Smooth muscle cell (in vitro differentiated cells): ENCODE measurements around the gene RAP1A. TPM values are rescaled to one million over a fixed set of nuclear protein-coding genes. Genes with fewer than 3 reads are reported as not detected.

Experiments used
- DNase-seq: peaks from one replicate; lab custom pipeline; 2025; ENCODE audit not compliant: unreplicated experiment; lab: John Stamatoyannopoulos, UW
- H2AFZ ChIP-seq: fragments of 200-600 bp; sonication (generic); 2 replicates; pipeline ENCODE4 v1.6.0; 2016; ENCODE audit warnings: antibody characterized with exemption, low read depth, mild to moderate bottlenecking
- H3F3A ChIP-seq: fragments of 200-600 bp; sonication (generic); 2 replicates; pipeline ENCODE4 v1.6.0; 2017; ENCODE audit warnings: antibody characterized with exemption, low read depth
- H3K27ac ChIP-seq: fragments of 200-600 bp; sonication (generic); 2 replicates; pipeline ENCODE4 v1.5.1; 2016; ENCODE audit warnings: low read depth, mild to moderate bottlenecking
- H3K27me3 ChIP-seq: fragments of 200-600 bp; sonication (generic); 2 replicates; pipeline ENCODE4 v1.6.1; 2016; ENCODE audit warnings: low read depth, mild to moderate bottlenecking
- H3K36me3 ChIP-seq: fragments of 200-600 bp; sonication (generic); 2 replicates; pipeline ENCODE4 v1.5.1; 2016; ENCODE audit warnings: low read depth
- H3K4me1 ChIP-seq: fragments of 200-600 bp; sonication (generic); 2 replicates; pipeline ENCODE4 v1.5.1; 2016; ENCODE audit warnings: low read depth
- H3K4me2 ChIP-seq: fragments of 200-600 bp; sonication (generic); 2 replicates; pipeline ENCODE4 v1.6.0; 2016; ENCODE audit warnings: mild to moderate bottlenecking
- H3K4me3 ChIP-seq: fragments of 200-600 bp; sonication (generic); 2 replicates; pipeline ENCODE4 v1.5.1; 2016; ENCODE audit warnings: mild to moderate bottlenecking
- H3K79me2 ChIP-seq: fragments of 200-600 bp; sonication (generic); 2 replicates; pipeline ENCODE4 v1.6.0; 2016; ENCODE audit warnings: low read depth, mild to moderate bottlenecking
- H3K9ac ChIP-seq: fragments of 200-600 bp; sonication (generic); 2 replicates; pipeline ENCODE4 v1.6.0; 2016; ENCODE audit warnings: low read depth
- H3K9me3 ChIP-seq: fragments of 200-600 bp; sonication (generic); replicated peaks from 2 replicates; pipeline ENCODE4 v1.5.1; 2016; ENCODE audit warnings: low read depth
- H4K20me1 ChIP-seq: fragments of 200-600 bp; sonication (generic); 2 replicates; pipeline ENCODE4 v1.6.0; 2016; ENCODE audit warnings: low read depth
- CTCF ChIP-seq: fragments of 200-600 bp; sonication (generic); IDR thresholded peaks from 2 replicates; pipeline ENCODE4 v1.5.1; 2017; ENCODE audit warnings: borderline replicate concordance, mild to moderate bottlenecking, antibody characterized with exemption; ENCODE audit not compliant: insufficient read depth, poor library complexity, severe bottlenecking
- WGBS: methylation state at CpG from one replicate; pipeline ENCODE4 v1.1.7; 2016; ENCODE audit warnings: low lambda C conversion rate; 5-methylcytosine and 5-hydroxymethylcytosine counted together
- polyA plus RNA-seq: library from polyadenylated mRNA; unstranded; fragments of >200 nt; fragmentation: Nextera tagmentation; extraction: Ambion mirVana; gene quantifications from 2 replicates; pipeline ENCODE4 v1.2.1, GENCODE V29; 2016
- total RNA-seq: library from RNA; depleted of rRNA; stranded (reverse); fragments of >200 nt; gene quantifications from 2 replicates; pipeline ENCODE4 v1.2.3, GENCODE V29; 2014

RAP1A gene
- total and polyA plus RNA-seq, 2 experiments from 2014 or later = 36.8 to 64.9 TPM

GRCh38 chr1:111649648-111650047 lies 30.1 kb downstream of the RAP1A start:
- H3K36me3 ChIP-seq = no peaks in the 10 kb centered on the region
- no peak overlapping the region for H3K4me3 ChIP-seq
- no peak for TF ChIP-seq CTCF
- H3K9ac ChIP-seq = no peak overlapping the region
- DNase-seq = no peak
- 86% methylated on average over 1 of the region's 1 CpG for WGBS
- H4K20me1 ChIP-seq = peaks cover 95% of the 10 kb centered on the region
- H3K27me3 ChIP-seq = no peaks in the 10 kb centered on the region
- H3K4me2 ChIP-seq = no peak overlapping the region
- peaks cover 100% of the 10 kb centered on the region for H3K79me2 ChIP-seq
- no peak overlapping the region for H3K27ac ChIP-seq
- H2AFZ ChIP-seq = no peak overlapping the region
- no peaks in the 10 kb centered on the region for H3K9me3 ChIP-seq
- no peaks in the 10 kb centered on the region for H3K4me1 ChIP-seq
- no peaks in the 10 kb centered on the region for H3F3A ChIP-seq

GRCh38 chr1:111653709-111654108 lies 34.1 kb downstream of the RAP1A start:
- H3K4me1 ChIP-seq = no peaks in the 10 kb centered on the region
- H3K27me3 ChIP-seq = no peaks in the 10 kb centered on the region
- no peak overlapping the region for H3K9ac ChIP-seq
- WGBS = 100% methylated on average over 1 of the region's 1 CpG
- no peak overlapping the region for H2AFZ ChIP-seq
- no peaks in the 10 kb centered on the region for H3F3A ChIP-seq
- H3K79me2 ChIP-seq = peaks cover 100% of the 10 kb centered on the region
- DNase-seq = no peak
- no peak for TF ChIP-seq CTCF
- peaks cover 94% of the 10 kb centered on the region for H4K20me1 ChIP-seq
- H3K9me3 ChIP-seq = no peaks in the 10 kb centered on the region
- H3K4me3 ChIP-seq = no peak overlapping the region
- no peak overlapping the region for H3K27ac ChIP-seq
- H3K4me2 ChIP-seq = no peak overlapping the region
- no peaks in the 10 kb centered on the region for H3K36me3 ChIP-seq

- Histone ChIP-seq H3K9ac (no peak overlapping the region), H3F3A (no peaks in the 10 kb centered on the region), H3K79me2 (peaks cover 98% of the 10 kb centered on the region), H3K27me3 (no peaks in the 10 kb centered on the region), H3K27ac (no peak overlapping the region), H2AFZ (no peak overlapping the region), H4K20me1 (peaks cover 94% of the 10 kb centered on the region), H3K36me3 (no peaks in the 10 kb centered on the region), H3K4me2 (no peak overlapping the region), H3K4me3 (no peak overlapping the region), H3K9me3 (no peaks in the 10 kb centered on the region), H3K4me1 (no peaks in the 10 kb centered on the region)
- no peak for DNase-seq
- 71% methylated on average over 4 of the region's 4 CpGs for WGBS
- TF ChIP-seq CTCF = no peak
These were observed 35.2 kb downstream of the RAP1A start for GRCh38 chr1:111654839-111655238.
